Measurements from ENCODE around the gene EFCAB9.

The EFCAB9 gene

DNA sequence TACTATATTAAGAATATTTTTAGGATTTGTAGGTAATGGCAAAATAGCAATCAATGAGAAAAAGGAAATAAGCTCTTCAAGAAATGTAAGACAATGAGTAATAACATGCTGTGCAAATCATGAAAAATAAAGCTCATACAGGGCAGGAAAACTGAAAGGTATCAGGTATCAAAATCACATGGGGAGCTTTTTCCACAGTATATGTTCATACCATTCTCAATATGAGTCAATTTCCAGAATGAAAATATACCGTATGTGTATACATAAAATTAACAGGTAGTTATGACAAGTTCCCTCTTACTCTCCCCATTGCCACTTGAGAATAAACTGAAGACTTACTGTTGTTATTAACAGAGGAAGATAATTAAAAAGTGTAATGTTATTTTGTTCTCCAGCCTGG lies 35.9 kb downstream of the EFCAB9 start:
- H3K27ac ChIP-seq = no peak overlapping the region
- TF ChIP-seq, protein P1, sequence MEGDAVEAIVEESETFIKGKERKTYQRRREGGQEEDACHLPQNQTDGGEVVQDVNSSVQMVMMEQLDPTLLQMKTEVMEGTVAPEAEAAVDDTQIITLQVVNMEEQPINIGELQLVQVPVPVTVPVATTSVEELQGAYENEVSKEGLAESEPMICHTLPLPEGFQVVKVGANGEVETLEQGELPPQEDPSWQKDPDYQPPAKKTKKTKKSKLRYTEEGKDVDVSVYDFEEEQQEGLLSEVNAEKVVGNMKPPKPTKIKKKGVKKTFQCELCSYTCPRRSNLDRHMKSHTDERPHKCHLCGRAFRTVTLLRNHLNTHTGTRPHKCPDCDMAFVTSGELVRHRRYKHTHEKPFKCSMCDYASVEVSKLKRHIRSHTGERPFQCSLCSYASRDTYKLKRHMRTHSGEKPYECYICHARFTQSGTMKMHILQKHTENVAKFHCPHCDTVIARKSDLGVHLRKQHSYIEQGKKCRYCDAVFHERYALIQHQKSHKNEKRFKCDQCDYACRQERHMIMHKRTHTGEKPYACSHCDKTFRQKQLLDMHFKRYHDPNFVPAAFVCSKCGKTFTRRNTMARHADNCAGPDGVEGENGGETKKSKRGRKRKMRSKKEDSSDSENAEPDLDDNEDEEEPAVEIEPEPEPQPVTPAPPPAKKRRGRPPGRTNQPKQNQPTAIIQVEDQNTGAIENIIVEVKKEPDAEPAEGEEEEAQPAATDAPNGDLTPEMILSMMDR (conservative IDR thresholded peaks at IDR 0.05; ENCODE audit: low read depth) = no peak
- POLR2A ChIA-PET (ENCODE audit: low non-redundant PET) = no interaction called here
- DNase-seq (ENCODE audit: low spot score) = no peak
- CTCF ChIA-PET = interaction anchor here (0.5 to 1.2 kb wide), 5 partner anchors 9 to 487 kb away, joined by 3 to 9 read pairs (median 3); no protein-coding TSS in a partner anchor

DNA sequence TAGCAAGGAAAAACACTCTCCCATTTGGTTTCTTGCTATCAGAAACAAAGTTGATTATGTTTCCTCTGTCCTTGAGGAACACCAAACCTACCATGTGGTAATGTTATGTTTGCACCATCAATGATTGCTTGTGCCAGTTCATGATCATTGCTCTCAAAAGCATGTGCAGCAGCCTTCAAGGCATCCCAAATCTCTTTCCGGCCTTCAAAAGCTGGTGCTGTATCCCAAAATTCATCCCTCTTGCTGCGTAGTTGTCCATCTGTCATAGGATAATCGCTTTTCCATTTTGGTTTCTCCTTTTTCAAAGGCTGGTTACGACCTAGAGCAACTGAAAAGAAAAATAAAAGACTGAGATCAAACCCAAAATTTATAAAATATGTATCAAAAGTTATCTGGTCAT lies 40.1 kb downstream of the EFCAB9 start:
- TF ChIP-seq, protein P1 (conservative IDR thresholded peaks at IDR 0.05; ENCODE audit: low read depth) = no peak
- DNase-seq (ENCODE audit: low spot score) = no peak
- H3K27ac ChIP-seq = no peak overlapping the region
- ChIA-PET POLR2A (ENCODE audit: low non-redundant PET) (no interaction called here), CTCF (interaction anchor here (0.6 kb wide), 1 partner anchor 18 kb away, joined by 5 read pairs; no protein-coding TSS in a partner anchor)

DNA sequence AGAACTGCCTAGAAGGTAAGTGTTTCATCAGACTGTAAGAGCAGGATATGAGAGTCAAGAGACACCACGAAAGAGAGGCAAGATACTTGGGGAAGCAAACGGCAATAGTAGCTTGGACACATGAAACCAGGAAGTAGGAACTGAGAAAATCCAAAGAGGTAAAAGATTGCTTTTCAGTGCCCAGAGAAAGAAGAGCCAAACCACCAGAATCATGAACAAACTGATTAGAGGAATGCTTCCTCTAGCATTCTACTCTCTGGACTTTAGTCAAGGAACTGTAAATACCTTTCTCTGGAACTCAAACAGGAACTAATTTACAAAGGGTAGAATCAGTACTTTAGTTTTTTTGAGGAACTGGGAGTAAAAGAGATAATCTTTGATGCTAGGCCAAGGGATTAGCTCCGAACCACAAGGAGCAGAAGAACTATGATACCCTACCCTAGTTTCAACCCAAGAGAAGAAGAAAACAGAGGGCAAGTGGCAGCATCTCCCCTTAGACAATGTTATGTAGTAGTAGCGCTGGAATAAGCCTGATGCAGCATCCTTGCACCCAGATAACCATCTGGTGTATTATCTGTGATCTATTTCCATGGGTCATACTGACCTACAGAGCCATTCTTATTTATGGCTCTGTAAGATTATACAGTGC lies 41.3 kb downstream of the EFCAB9 start:
- TF ChIP-seq, protein P1 (conservative IDR thresholded peaks at IDR 0.05; ENCODE audit: low read depth) = no peak
- POLR2A ChIA-PET (ENCODE audit: low non-redundant PET) = no interaction called here
- CTCF ChIA-PET = no interaction called here
- DNase-seq (ENCODE audit: low spot score) = no peak
- no peak overlapping the region for H3K27ac ChIP-seq

DNA sequence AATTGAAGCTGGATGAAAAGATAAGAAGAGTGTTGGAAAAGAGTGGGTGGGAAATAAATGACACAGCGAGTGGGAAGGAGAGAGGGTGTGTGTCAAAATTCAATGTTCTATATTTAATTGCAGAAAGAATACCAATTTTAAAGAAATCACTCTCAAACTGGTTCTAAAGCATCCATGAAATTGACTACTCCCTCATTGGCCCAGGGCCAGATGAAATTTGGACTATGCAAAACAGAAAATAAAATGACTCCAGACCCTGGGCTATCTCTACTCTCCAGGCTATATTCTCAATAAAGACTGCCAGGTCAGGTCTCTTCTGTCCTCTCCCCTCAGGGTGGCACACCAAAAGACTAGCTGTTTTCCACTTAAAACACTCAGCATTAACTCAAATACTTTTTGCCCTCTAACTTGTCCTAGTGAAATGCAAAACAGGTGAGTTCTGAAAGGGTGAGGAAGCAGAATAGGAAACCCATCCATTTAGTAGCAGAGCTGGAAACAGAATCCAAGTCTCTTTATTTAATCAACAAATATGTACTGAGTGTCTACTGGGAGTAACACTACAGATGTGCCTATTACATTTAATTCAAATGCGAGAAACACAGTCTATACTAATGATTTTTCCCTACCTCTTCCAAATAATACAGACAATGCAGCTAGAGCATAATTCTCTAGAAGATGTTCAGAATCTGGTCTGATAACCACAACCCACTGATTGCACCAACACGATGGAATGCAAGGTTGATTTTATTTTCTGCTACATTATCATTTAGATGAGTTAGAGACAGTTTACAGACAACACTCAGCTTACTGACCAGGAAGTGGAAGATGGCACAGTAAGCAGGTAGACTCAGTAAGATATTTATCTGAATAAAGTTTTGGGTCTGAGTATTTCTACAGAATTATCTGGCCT lies 42.1 kb downstream of the EFCAB9 start:
- CTCF ChIA-PET = no interaction called here

DNA sequence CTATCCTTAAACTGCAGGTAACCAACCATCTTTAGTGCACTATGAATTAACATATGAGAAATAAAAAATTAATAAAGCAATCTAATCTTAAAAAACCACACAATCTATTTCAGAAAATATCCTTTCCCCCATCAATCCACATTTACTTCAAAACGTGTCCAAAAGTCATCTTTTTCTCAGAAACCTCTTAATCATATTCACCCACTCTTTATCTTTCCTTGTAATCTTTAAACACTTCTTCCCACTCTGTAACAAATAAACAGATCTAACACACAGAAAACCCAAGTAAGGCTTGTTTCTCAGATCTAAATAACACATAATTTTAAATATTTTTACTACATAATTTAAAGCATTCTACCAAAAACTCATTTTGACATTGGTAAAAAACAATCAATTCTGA lies 44.4 kb downstream of the EFCAB9 start:
- TF ChIP-seq, protein P1 (conservative IDR thresholded peaks at IDR 0.05; ENCODE audit: low read depth) = no peak
- ChIA-PET POLR2A (ENCODE audit: low non-redundant PET) (no interaction called here), CTCF (no interaction called here)
- no peak for DNase-seq (ENCODE audit: low spot score)
- no peak overlapping the region for H3K27ac ChIP-seq

More for the DNA sequence above, 42.1 kb downstream of the EFCAB9 start:
- TF ChIP-seq, protein P1 (conservative IDR thresholded peaks at IDR 0.05; ENCODE audit: low read depth) = no peak
- no peak overlapping the region for H3K27ac ChIP-seq
- no peak for DNase-seq (ENCODE audit: low spot score)
- POLR2A ChIA-PET (ENCODE audit: low non-redundant PET) = no interaction called here

DNA sequence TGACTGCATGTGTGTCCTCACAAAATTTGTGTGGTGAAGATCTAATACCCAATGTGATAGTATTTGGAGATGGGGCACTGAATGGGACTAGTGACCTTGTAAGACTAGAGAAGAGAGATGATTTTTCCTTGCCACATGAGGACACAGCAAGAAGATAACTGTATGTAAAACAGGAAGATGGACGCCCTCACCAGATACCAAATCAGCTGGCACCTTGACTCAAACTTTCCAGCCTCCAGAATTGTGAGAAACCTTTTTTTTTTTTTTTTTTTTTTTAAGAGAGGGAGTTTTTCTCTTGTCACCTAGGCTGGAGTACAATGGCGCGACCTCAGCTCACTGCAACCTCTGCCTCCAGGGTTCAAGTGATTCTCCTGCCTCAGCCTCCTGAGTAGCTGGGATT lies 49.3 kb downstream of the EFCAB9 start:
- ChIA-PET POLR2A (ENCODE audit: low non-redundant PET) (interaction anchor here (0.7 kb wide), 2 partner anchors 59 to 220 kb away, joined by 4 to 12 read pairs; no protein-coding TSS in a partner anchor), CTCF (interaction anchor here (0.6 kb wide), 1 partner anchor 41 kb away, joined by 5 read pairs; no protein-coding TSS in a partner anchor)
- TF ChIP-seq, protein P1 (conservative IDR thresholded peaks at IDR 0.05; ENCODE audit: low read depth) = no peak
- DNase-seq (ENCODE audit: low spot score) = no peak
- H3K27ac ChIP-seq = no peak overlapping the region
